Measurements from ENCODE around the gene CYP1B1. TPM values are rescaled to one million over a fixed set of nuclear protein-coding genes. Genes with fewer than 3 reads are reported as not detected.

The CYP1B1 gene
- total RNA-seq, 4 donors from 2014 or later, result 42.8 to 118 (median 54.5) TPM

DNA sequence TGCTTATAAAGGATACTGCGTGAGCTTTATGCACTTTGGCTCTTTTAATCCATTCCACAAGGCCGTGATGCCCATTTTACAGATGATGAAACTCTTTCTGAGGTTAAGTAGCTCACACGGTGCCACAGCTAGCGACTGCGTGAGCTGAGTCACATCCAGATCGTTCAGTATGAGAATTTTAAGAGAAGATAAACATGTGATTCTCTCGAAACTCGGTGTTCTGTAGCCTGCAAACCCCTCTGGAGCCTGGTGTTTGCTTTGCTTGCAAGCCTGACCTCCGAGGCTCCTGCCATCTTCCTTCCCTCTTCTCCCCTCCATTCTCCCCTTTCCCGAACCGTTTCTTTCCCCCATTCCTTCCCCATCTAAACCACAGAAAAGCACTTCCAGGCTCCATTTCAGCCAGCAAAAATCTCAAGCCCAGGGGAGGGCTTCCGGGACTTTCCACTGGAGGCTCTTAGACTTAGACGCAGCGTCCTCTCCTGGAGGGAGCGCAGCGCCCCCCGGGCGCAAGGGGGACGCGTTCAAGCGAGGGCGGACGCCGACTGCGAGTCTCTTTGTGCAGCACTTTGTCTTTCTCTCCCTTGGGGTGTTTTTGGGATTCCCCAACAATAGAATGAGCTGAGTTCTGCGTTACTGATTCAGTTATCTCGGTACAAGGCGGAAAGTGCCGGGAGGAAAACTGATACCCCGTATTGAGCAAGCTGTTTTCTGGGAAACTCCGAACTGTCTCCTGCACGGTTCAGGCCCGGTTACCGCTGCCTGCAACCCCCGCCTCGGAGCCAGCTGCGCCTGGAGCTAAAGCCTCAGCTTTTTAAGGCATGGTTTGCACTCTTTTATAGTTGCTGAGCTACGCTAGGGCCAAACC, 38.0 kb downstream of the CYP1B1 start:
- Histone ChIP-seq H3K27me3 (no peaks in the 10 kb centered on the region), H3K9me3 (no peaks in the 10 kb centered on the region), H3K4me1 (no peaks in the 10 kb centered on the region), H3K36me3 (no peaks in the 10 kb centered on the region), H3K27ac (peak overlapping the region; percentile 80), H3K4me3 (peak overlapping the region; percentile 5 to 23)
- DNase-seq, result peak; percentile 41 to 56
- intact Hi-C loops (cut with DNase I; ENCODE audit: low total_unique reads), result no loop called here
- TF ChIP-seq, protein P1, sequence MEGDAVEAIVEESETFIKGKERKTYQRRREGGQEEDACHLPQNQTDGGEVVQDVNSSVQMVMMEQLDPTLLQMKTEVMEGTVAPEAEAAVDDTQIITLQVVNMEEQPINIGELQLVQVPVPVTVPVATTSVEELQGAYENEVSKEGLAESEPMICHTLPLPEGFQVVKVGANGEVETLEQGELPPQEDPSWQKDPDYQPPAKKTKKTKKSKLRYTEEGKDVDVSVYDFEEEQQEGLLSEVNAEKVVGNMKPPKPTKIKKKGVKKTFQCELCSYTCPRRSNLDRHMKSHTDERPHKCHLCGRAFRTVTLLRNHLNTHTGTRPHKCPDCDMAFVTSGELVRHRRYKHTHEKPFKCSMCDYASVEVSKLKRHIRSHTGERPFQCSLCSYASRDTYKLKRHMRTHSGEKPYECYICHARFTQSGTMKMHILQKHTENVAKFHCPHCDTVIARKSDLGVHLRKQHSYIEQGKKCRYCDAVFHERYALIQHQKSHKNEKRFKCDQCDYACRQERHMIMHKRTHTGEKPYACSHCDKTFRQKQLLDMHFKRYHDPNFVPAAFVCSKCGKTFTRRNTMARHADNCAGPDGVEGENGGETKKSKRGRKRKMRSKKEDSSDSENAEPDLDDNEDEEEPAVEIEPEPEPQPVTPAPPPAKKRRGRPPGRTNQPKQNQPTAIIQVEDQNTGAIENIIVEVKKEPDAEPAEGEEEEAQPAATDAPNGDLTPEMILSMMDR (IDR thresholded peaks at IDR 0.05), result peak; percentile 44 to 54 (median 52)
- no peak for TF ChIP-seq POLR2A (IDR thresholded peaks at IDR 0.05)

- no peaks in the 10 kb centered on the region for H3K27me3 ChIP-seq
- TF ChIP-seq, protein P1 (IDR thresholded peaks at IDR 0.05), result no peak
- no peak for TF ChIP-seq POLR2A (IDR thresholded peaks at IDR 0.05)
- peak overlapping the region; percentile 80 for H3K27ac ChIP-seq
- intact Hi-C loops (cut with DNase I; ENCODE audit: low total_unique reads), result no loop called here
- no peaks in the 10 kb centered on the region for H3K9me3 ChIP-seq
- no peak for DNase-seq
- no peaks in the 10 kb centered on the region for H3K4me1 ChIP-seq
- H3K4me3 ChIP-seq, result no peak overlapping the region
- H3K36me3 ChIP-seq, result no peaks in the 10 kb centered on the region
These were observed 38.6 kb downstream of the CYP1B1 start for GRCh38 chr2:38037325-38037724.

- H3K27me3 ChIP-seq, result no peaks in the 10 kb centered on the region
- H3K36me3 ChIP-seq, result no peaks in the 10 kb centered on the region
- TF ChIP-seq, protein P1 (IDR thresholded peaks at IDR 0.05), result no peak
- no peak for TF ChIP-seq POLR2A (IDR thresholded peaks at IDR 0.05)
- no peak overlapping the region for H3K27ac ChIP-seq
- intact Hi-C loops (cut with DNase I; ENCODE audit: low total_unique reads), result no loop called here
- no peak for DNase-seq
- no peaks in the 10 kb centered on the region for H3K9me3 ChIP-seq
- H3K4me3 ChIP-seq, result no peak overlapping the region
- H3K4me1 ChIP-seq, result no peaks in the 10 kb centered on the region
These were observed 40.0 kb downstream of the CYP1B1 start for GRCh38 chr2:38035968-38036367.

DNA sequence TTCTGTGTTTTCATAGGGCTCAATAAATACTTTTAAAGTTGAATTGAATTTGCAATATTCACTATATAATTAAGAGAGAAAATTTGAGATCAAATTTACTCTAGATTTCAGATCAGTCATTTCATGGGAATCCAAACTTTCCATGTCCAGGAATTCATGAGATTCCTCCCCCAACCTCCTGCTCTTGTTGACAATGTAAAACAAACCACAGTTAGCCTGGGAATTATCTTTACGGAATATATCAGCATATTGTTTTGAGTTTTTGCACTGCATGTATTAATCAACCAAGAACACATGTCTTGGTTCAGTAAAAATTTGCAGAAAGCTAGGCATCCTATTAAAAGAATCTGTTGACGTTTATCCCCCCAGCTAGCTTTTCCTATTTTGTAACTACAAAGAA, 42.3 kb downstream of the CYP1B1 start:
- Histone ChIP-seq H3K27ac (no peak overlapping the region), H3K27me3 (no peaks in the 10 kb centered on the region), H3K4me1 (no peaks in the 10 kb centered on the region), H3K4me3 (no peak overlapping the region), H3K9me3 (no peaks in the 10 kb centered on the region), H3K36me3 (no peaks in the 10 kb centered on the region)
- DNase-seq, result no peak
- intact Hi-C loops (cut with DNase I; ENCODE audit: low total_unique reads), result no loop called here
- TF ChIP-seq POLR2A (IDR thresholded peaks at IDR 0.05), result no peak
- TF ChIP-seq, protein P1 (IDR thresholded peaks at IDR 0.05), result no peak

DNA sequence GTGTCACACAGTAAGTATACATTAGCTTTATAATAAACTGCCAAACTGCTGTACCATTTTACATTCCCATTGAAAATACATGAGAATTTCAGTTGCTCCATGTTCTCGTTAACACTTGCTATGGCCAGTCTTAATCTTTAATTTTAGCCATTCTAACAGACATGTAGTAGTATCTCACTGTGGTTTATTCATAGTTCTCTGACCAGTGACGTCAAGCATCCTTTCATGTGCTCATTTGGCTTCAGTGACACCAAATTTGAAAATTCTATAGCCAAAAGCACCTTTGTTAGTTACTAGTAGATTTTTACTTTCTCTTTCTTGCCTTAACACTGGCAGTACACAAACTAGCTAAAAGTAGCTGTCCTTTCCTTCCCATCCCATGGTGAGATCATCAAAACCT, 43.0 kb downstream of the CYP1B1 start:
- no peak for DNase-seq
- Histone ChIP-seq H3K27me3 (no peaks in the 10 kb centered on the region), H3K36me3 (no peaks in the 10 kb centered on the region), H3K4me3 (no peak overlapping the region), H3K27ac (no peak overlapping the region), H3K4me1 (no peaks in the 10 kb centered on the region), H3K9me3 (no peaks in the 10 kb centered on the region)
- intact Hi-C loops (cut with DNase I; ENCODE audit: low total_unique reads), result no loop called here
- TF ChIP-seq, protein P1 (IDR thresholded peaks at IDR 0.05), result no peak
- TF ChIP-seq POLR2A (IDR thresholded peaks at IDR 0.05), result no peak

Measured in uterus (tissue), 4 donors.